ENCODE data around the gene NR5A1.

The NR5A1 gene

DNA sequence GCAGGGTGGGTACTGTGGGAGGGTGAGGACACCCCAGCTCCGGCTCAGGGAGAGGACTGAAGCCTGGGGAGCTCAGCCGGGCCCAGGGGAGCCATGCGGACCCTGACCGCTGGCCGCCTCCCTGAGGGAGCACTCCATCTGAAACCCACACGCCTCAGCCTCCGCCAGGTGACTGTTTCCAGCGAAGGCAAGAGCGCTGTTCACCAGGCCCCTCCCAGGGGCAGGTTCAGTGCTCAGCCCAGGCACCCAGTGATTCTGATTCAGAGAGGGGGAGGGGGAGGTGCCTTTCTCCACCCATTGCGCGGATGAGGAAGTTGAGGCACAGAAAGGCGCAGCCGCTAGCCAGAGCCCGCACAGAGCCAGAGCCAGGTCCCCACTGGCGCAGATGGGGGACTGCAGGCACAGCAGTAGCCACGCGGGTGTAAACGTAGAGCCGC, 30.0 kb downstream of the NR5A1 start:
- TF ChIP-seq, protein P1, sequence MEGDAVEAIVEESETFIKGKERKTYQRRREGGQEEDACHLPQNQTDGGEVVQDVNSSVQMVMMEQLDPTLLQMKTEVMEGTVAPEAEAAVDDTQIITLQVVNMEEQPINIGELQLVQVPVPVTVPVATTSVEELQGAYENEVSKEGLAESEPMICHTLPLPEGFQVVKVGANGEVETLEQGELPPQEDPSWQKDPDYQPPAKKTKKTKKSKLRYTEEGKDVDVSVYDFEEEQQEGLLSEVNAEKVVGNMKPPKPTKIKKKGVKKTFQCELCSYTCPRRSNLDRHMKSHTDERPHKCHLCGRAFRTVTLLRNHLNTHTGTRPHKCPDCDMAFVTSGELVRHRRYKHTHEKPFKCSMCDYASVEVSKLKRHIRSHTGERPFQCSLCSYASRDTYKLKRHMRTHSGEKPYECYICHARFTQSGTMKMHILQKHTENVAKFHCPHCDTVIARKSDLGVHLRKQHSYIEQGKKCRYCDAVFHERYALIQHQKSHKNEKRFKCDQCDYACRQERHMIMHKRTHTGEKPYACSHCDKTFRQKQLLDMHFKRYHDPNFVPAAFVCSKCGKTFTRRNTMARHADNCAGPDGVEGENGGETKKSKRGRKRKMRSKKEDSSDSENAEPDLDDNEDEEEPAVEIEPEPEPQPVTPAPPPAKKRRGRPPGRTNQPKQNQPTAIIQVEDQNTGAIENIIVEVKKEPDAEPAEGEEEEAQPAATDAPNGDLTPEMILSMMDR (IDR thresholded peaks at IDR 0.05; ENCODE audit: insufficient read depth, missing control alignments) = no peak
- DNase-seq (ENCODE audit: insufficient read length, low spot score) (no peak), FAIRE-seq (no peak)

DNA sequence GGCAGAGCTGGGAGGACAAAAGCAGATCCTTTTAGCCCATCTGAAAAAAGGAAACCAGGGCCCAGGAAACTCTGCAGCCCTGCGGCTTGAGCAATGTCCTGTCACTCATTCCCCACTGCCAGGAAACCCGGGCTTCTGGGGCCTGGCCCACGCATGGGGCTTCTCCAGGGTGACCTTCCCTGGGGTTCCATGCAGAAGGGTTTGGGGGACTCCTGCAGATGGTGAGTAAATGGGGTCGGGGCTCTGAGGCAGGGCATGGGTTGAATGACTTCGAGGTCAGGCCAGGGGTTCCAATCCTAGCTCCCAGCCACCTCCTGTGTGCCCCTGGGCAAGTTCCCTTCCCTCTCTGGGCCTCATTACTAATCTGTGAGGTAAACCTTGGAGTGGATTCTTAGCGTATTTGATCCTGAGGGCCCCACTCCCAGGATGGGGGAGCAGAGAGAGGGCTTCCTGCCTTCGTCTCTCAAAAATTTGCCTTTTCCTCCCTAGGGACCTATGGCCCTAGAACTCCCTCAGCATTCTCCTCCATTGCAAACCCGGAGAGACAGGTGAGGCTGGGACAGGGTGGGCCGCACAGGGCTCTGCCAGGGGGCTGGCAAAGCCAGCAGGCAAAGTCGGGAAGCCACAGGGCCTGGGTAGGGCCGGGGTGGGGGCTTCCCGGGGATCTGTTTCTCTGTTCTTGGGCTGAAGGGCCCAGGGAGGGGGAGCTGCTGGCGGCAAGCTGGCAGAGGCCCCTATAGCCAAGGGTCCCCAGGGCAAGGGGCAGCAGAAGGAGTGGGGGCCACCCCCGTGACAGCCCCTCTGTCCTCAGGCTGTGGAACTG, 31.1 kb downstream of the NR5A1 start:
- DNase-seq (ENCODE audit: insufficient read length, low spot score) (no peak), FAIRE-seq (no peak)
- TF ChIP-seq, protein P1 (IDR thresholded peaks at IDR 0.05; ENCODE audit: insufficient read depth, missing control alignments) = no peak

DNA sequence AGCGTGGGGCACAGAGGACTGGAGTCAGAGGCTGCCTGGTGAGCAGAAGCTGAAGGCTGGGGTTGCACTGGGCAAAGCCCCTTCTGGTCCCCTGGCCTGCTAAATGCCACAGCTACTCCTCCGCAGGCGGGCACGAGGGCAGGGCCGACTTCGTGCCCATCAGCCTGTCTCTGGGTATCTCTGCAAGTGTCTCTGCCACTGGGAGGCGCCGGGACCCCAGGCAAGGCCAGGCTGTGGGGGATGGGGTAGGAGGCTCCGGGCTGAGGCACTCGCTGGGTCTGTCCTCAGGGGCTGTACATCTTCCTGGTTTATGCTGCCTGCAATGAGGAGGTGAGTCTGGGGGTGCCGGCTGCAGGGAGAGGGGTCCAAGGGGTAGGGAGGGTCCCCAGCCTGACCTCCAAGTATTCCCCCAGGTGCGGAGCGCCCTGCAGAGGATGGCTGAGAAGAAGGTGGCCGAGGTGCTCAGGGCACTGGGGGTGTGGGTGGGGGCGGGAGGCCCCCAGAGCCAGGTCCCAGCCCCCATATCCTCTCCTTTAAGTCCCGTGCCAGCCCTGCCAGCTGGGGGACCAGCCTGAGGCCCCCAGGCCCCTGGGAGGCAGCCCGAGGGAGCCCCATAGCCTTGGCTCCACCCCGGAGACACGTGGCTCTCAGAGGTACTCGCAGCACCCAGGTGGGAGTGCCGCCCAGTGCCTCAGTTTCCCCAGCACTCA, 31.9 kb downstream of the NR5A1 start:
- TF ChIP-seq, protein P1 (IDR thresholded peaks at IDR 0.05; ENCODE audit: insufficient read depth, missing control alignments) = peak; percentile 26
- no peak for DNase-seq (ENCODE audit: insufficient read length, low spot score)
- no peak for FAIRE-seq

DNA sequence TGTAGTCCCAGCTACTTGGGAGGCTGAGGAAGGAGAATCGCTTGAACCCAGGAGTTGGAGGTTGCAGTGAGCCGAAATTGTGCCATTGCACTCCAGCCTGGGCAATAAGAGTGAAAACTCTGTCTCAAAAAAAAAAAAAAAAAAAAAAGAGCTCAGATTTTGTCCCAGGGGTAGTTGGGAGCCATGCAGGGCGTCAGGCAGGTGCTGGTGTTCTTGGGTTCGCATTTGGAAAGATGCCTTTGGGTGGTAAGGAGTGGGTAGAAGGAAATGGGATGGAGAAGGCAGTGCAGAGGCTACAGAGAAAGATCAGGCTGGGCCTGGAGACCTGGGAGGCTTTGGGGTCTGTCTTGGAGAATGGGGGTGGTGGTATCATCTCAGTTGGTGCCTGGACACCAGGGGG, 33.0 kb downstream of the NR5A1 start:
- DNase-seq (ENCODE audit: insufficient read length, low spot score) (no peak), FAIRE-seq (no peak)
- TF ChIP-seq, protein P1 (IDR thresholded peaks at IDR 0.05; ENCODE audit: insufficient read depth, missing control alignments) = no peak

DNA sequence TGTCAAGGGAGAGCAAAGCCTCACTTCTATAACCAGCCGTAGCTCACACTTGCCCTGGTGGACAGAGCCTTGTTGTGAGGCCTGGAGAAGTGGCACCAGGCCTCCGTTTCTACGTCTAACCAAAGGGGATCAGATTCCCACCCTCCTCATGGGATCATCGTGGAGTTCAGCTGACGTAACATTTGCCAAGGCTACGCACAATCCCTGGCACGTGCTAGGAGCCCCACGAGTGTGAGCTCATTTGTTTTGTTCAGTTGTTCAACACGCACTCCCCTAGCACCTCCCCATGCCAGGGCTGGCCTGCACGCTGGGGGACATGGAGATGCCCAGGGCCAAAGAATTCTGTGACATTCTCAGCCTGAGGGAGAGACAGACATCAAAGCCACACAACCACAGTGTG, 33.9 kb downstream of the NR5A1 start:
- TF ChIP-seq, protein P1 (IDR thresholded peaks at IDR 0.05; ENCODE audit: insufficient read depth, missing control alignments) = no peak
- DNase-seq (ENCODE audit: insufficient read length, low spot score) (no peak), FAIRE-seq (no peak)

DNA sequence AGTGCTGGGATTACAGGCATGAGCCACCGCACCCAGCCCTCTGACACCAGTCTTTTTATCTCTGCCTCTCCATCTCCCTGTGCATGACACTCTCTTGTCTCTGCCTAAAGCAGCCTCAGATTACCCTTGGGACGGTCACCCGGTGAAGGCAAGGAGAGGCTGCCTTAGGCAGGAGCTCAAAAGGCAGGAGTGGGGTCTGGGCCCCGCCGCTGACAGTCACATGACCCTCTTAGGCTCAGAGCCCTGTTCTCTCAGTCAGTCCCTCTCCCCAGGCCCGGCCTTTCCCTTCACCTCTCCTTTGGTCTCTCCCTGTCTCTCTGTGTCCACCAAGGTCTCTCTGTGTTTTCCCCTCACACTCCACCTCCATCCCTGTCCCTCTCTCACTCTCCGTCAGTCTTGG, 34.4 kb downstream of the NR5A1 start:
- DNase-seq (ENCODE audit: insufficient read length, low spot score) (no peak), FAIRE-seq (no peak)
- TF ChIP-seq, protein P1 (IDR thresholded peaks at IDR 0.05; ENCODE audit: insufficient read depth, missing control alignments) = no peak

DNA sequence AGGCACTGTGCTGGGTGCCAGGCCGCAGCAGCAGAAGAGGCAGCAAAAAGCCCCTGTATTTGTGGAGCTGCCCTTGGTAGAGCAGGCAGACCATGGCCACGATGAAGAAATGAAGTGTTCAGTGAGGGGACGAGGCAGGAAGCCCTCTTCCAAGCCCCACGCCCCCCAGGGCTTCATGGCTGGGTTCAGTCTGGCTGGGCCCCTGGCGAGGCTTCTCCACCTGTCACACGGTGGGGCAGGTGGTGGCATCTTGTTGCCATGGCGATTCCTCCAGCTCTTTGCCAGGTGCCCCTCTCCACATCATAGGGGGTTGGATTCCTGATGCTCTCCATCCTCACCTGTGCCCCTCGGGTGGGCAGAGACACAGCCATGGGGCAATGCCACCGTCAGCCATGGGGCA, 35.4 kb downstream of the NR5A1 start:
- FAIRE-seq (no peak), DNase-seq (ENCODE audit: insufficient read length, low spot score) (no peak)
- TF ChIP-seq, protein P1 (IDR thresholded peaks at IDR 0.05; ENCODE audit: insufficient read depth, missing control alignments) = no peak

Data from D721Med (cell line).